Ovary (tissue), 3 donors: Measurements from ENCODE around the gene POU3F3.

Experiments
- CTCF ChIP-seq, 3 donors: fragments of 450-650 bp in 2 of 3; fragments of 200-600 bp in 1 of 3; IDR thresholded peaks; one replicate each; pipeline versions ENCODE4 v1.5.1 to v1.8.0; 2016 to 2022; ENCODE audit warnings: antibody characterized with exemption in 3 of 3, mild to moderate bottlenecking in 1 of 3
- EP300 ChIP-seq: sonication (generic); formaldehyde crosslinking; IDR thresholded peaks from one replicate; pipeline ENCODE4 v1.6.1; 2017; ENCODE audit warnings: antibody characterized with exemption
- POLR2A ChIP-seq: fragments of 450-650 bp; IDR thresholded peaks from one replicate; pipeline ENCODE4 v1.6.1; 2017; ENCODE audit warnings: antibody characterized with exemption, mild to moderate bottlenecking, moderate library complexity
- donor health status: DM: no; HTN: no; CAD: no.

GRCh38 chr2:104849101-104849500 lies 4.8 kb upstream of the POU3F3 start:
- no peak for TF ChIP-seq CTCF (IDR thresholded peaks at IDR 0.05)
- TF ChIP-seq POLR2A: no peak
- TF ChIP-seq EP300: no peak
